SKM-1 (cell line): ENCODE results near the gene SNAP91.
A peak's percentile ranks its signal among the peaks of the same experiment; 100 is the strongest.
"Not testable (repeated sequence)": the region's sequence is repeated elsewhere in the genome, so short reads cannot be mapped to it uniquely, and the experiment has no call there.

Experiments
- DNase-seq: peaks from one replicate; lab custom pipeline; 2025; ENCODE audit not compliant: unreplicated experiment; lab: John Stamatoyannopoulos, UW

The SNAP91 gene

DNA sequence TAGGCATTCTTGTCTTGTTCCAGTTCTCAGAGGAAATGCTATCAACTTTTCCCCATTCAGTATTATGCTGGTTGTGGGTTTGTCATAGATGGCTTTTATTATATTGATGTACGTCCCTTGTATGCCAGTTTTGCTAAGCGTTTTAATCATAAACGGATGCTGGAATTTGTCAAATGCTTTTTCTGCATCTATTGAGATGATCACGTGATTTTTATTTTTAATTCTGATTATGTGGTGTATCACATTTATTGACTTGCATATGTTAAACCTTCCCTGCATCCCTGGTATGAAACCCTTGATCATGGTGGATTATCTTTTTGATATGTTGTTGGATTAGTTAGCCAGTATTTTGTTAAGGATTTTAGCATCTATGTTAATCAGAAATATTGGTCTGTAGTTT is 79.0 kb downstream of the SNAP91 start:
- DNase-seq, result not testable (repeated sequence)

DNA sequence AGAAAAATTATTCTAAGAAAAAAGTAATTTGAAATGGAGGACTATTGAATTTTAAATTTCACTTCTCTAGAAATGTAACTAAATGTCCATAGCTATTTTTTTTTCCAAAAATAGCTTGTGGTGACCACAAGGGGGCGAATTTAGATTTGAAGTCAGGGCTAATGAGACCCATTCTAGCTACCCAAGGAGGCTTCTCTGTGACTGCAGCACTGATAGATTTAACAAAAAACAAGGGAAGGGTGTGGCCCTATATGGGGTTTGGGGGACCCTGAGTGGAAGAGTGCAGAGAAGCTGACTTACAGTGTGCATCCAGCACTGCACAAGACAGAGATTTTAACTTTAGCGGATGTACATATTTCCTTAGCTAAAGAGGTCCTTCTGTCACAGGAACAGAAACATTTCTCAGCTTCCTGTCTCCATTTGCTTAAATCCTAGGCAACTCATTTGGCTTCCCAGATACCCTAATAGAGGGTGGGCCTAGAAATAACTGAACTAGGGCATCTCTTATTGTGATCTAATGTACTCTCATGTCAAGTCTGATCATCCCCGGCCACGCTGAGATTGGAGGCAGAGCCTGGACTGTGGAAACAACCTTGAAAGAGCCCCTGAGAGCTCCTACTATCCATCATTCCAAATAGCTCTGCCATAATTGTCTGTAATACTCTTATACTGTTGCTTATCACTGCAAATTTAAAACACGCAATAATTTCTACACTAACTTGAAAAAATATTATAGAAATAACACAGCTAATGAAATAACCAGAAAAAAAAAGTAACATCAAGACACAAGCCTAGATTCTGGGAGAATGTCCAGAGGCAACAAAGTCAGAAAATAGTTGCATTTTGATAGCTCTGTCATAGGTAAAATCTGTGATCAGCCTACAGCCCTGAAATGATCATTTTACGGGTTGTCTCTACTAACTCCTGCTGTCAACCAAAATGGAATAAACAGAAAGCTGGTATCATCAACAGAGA is 93.6 kb downstream of the SNAP91 start:
- DNase-seq, result peak; percentile 7

DNA sequence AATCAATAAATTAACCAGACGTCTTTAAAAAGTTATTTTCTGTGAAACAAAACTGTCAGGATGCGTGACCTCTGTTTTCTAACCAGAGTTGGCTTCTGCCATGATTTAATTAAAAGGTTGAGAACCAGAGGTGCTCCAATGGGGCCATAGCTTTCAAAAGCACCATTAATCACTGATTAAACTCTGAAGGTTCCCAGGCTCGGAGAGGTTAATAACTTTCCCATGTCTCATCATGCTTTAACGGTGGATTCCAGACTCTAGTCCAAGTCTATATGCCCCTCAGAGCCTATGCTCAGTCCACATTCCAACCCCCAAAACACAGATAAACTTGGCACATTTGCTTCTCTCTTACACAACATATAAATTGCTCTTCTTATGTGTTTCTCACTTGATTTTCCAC is 95.5 kb downstream of the SNAP91 start:
- DNase-seq, result no peak

DNA sequence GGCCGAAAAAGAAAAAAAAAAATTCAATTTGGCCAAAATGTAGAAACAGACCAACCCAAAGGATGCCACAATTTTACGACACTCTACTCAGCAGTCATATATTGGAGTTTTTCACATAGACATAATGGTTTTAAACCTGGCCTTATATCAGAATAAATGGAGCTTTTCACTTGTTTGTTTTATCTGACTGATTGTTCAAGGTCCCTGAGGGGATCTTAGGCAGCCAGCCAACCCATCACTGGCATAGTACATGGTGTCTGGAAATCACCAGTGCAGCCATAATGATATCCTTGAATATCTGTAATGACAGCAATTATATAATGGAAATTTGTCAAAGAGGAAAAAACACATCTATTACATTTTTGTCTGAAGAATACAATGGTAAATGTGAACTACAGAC is 99.7 kb downstream of the SNAP91 start:
- DNase-seq, result no peak

DNA sequence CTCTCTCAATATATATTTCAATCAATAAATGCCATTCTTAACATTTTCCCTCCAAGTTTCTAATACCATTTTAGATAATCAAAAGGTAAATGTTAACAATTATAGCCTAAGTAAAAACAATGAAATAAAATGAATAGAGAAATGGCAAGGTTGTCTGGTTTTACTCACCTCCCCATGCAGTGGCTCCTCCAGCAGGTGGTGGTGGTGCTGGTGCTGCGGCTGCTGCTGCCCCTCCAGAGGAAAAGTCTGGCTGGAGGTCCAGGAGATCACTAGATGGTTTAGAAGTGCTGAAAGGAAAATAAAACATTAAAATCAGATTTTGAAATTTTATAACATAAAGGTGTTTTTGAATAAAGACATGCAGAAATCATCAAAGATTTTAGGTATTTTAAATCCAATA is 103.4 kb downstream of the SNAP91 start:
- DNase-seq, result no peak

DNA sequence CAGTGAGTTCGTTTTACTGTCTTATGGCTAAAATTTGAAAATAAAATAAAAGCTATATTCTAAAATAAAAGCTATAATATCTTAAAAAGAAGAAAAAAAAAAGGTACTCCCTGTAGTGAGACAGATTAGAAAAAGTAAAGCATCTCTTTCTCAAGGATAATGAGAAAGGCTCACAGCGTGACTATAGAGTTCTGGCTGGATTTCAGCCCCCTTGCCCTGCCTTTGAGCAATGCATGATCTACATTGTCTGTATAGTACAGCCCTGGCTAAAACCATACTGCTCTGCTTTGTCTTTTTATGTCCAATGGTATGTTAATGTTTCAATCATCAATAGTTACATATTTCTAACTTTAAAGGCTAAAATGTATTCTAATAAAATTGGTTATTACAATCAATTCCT is 105.3 kb downstream of the SNAP91 start:
- DNase-seq, result no peak

DNA sequence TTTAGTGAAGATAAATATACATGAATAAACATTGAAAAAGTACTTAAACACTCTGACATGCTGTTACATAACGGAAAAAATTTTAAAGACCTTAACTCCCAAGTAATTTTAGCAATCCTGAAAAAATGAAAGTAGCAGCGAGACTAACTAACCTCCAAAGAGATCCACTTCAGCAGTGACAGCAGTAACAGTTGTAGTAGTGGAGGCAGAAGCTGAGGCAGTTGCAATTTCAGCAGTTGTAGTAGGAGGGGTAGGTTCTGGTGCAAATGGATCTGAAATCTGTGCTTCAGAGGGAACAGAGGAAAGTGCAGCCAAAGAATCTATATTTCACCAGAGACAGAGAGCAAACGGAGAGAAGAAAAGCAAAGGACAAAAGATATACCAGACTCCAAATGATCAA is 107.8 kb downstream of the SNAP91 start:
- DNase-seq, result no peak

DNA sequence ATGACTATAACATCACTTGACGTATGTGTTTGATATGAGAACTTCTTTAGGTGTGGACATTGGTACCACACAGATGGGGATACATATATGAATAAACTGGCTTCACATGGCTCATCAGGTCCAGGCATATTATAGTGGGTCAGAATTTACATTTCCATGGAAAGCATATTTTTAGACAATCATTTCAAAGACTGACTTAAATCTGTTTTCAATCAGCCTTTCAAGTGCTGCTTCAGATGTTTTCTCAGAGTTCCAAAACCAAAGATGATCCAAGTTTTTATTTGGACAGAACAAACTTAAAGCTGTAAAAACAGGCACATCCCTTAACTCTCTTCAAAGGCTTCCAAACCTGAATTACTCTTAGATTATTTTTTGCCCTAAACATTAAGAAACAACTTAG is 108.4 kb downstream of the SNAP91 start:
- no peak for DNase-seq

DNA sequence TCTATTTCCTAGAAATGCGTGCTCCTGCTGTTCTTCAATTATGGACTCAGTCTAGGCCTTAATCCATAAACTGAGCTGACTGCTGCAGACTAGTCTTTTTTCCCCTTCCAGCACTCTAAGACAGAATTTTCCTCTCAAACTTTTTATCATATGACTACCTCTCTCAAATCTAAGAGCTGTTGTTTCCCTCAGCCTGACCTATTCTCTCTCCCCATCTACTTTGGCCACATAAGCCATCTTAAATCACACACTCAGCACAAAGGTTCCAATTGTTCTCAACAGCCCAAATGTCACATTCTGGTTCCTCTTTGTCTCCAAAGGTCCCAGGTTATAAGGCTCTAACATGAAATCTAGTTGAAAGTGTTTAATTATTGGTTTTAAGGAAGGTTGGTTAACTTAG is 111.4 kb downstream of the SNAP91 start:
- DNase-seq, result no peak

DNA sequence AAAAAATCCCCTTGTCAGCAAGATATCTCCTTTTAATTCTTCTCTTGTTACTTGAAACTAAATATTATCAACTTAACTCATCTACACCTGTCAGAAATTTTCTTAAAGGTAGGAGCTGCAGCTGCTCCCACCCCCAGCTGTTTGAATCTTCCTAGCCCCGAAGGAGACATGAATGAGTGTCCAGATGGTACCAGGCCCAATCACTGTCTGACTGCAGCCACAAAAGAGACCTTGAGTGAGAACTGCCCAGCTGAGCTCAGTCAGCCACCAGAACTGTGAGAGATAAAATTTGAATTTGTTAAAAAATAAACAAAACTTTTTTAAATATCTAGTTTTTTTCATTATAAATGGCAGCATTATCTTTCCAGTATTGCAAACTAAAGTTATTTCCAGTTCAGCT is 111.8 kb downstream of the SNAP91 start:
- no peak for DNase-seq

DNA sequence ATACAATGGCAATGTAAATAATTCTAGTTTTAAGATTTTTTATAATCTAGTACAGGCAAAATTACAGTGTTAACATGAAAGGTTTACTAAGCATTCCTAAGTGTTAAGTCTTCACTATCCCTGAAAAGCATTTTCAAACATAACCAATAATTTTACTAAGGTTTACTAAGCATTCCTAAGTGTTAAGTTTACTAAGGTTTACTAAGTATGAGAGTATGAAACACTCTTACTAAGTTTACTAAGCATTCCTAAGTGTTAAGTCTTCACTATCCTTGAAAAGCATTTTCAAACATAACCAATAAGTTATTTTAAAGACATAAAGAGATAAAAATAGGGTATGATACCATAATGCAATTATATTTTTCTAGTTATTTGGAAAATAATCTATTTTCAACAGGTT is 114.0 kb downstream of the SNAP91 start:
- DNase-seq, result no peak

DNA sequence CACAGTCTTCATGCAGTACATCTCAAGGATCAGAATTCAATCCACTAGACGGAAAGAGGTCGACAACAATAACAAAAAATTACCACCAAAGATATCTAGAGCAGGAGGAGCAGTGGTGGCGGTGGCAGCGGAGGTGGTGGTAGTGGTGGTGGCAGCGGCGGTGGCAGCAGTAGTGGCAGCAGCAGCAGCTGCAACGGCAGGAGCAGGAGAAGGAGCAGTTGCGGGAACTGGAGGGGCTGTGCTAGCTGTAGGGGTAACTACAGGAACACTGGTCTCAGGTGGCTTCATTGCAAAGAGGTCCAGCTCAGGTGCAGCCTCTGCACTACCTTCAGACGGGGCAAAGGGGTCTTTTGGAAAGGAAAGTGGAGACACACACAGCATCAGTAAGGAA is 115.5 kb downstream of the SNAP91 start:
- no peak for DNase-seq

DNA sequence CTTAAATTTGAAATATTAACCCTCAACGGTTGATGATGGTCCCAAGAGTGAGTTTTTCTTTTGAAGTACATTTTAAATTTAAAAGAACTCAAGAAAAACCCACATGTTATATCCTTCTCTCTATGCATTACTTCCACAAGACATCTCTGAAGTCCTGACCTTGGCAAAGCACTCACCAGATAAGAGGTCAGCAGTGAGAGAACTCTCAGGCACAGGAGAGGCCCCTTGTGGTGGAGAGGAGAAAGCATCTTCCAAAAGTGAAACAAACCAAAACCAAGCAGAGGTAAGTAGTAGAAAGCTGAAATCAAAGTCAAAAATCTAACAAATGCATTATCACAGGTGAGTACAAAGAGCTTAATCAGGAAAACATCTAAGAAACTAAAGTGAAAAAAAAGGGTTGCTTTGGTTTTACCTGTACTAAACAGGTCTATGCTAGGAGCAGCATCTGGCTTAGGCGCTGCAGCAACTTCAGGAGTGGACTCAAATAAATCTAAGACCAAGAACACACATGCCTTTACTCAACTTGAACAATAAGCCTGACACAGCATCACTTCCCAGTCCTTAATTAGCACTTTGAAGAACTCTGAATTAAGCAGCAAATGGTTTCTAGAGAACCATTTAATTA is 116.0 kb downstream of the SNAP91 start:
- peak; percentile 11 for DNase-seq

DNA sequence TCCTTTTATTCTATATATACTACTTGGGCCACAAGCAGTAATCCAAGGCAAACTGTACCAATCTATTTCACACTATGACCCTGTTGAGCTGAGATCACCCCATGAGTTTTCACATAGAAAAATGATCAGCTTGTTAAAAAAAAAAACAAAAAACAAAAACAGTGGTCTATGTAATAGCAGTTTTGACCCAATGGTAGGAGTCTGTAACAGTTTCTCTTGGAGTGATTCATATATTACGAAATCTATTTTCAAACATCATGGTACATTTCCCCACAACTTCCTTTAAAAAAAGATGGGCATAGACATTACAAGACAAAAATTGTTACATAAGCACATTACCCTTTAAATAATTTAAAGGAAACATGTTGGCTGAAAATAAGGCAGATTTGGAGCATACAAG is 118.5 kb downstream of the SNAP91 start:
- peak; percentile 40 for DNase-seq

DNA sequence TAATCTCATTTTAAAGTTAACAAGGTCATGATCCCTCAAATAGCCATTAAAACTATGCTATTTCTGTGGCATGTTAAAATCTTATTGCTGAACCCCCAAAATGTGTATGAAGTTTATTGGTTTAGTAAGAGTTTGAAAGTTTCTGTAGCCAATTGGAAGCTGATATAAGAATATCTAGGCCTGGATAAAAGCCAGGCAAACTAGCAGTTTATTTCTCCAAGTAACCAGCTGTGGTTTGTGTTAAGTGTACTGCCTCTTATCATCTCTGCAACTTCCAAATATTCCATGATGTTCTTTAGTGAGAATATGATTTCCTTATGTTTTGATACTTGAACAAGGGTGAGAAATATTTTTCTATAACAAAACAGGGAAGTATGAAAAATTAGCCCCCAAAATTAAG is 119.8 kb downstream of the SNAP91 start:
- DNase-seq, result no peak

DNA sequence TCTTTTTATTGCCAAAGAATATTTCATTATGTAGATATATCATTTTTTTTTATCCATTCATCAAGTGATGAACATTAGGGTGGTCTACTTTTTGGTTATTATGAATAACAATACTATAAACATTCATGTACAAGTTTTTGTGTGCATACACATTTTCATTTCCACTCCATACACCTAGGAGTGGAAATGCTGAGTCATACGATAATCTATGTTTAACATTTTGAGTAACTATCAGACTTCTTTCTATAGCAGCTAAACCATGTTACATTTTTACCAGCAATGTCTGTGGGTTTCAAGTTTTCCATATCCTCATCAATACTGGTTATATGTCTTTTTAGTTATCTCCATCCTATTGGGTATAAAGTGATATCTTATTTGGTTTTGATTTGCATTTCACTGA is 130.8 kb downstream of the SNAP91 start:
- DNase-seq, result no peak

DNA sequence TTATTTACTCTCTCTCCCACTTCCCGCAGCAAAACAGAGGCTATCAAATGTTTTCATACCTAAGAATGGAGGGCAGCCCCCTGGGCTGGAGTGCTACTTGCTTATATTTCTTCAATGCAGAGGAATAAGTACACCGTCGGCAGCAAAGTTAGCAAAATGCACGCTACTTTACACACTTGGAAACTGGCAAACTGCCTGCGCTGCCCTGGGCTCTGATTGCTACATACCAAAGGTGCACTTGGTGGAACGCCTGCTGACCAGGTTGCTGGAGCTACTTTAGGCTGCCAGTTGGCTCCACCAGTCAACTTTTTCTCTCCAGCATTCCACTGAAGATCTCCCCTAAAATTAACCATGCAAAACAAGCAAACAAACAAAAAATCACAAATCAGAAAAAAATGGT is 134.1 kb downstream of the SNAP91 start:
- no peak for DNase-seq

DNA sequence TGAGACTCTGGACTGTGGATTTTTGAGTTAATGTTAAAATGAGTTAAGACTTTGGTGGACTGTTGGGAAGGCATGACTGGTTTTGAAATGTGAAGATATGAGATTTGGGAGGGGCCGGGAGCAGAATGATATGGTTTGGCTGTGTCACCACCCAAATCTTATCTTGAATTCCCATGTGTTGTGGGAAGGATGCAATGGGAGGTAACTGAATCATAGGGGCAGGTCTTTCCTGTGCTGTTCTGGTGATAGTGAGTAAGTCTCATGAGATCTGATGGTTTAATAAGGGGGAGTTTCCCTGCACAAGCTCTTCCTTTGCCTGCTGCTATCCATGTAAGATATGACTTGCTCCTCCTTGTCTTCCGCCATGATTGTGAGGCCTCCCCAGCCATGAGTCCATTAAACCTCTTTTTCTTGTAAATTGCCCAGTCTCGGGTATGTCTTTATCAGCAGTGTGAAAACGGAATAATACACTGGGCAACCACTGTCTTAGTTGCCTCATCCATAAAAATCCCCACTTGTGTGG is 137.2 kb downstream of the SNAP91 start:
- DNase-seq, result not testable (repeated sequence)

DNA sequence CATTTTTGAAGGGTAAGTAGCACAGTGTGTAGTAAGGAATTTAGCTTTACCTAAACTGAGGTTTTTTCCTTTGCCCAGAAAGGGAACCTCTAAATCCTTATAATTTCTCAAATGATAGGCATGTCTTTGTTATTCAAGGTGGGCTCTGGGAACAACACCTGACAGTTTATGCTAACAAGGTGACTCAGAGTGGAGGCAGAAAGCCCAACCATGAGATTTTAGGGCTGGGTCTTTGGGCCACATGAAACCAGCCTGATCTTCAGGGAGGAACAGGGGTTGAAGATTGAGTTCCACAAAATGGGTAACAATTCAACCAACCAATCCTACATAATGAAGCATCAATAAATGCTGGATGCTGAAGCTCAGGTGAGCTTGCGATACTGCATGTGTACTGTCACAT is 149.9 kb downstream of the SNAP91 start:
- no peak for DNase-seq

DNA sequence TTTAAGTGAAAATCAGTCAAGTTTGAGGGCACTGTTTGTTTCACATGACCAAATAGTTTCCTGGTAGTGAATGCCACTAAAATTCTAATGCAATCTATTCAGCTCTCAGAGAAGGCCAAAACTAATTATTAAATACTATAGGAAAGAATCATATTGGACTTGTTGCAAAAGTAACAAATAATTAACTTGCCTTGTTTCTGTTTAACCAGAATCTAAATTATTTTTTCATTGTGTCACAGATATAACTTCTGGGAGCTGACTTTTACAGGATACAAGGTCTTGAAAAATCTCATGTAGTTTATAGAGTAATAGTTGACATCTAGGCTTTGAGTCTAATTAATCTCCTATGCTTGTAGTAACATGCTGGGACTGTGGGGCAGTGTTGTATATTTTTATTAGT is 152.0 kb downstream of the SNAP91 start:
- no peak for DNase-seq

DNA sequence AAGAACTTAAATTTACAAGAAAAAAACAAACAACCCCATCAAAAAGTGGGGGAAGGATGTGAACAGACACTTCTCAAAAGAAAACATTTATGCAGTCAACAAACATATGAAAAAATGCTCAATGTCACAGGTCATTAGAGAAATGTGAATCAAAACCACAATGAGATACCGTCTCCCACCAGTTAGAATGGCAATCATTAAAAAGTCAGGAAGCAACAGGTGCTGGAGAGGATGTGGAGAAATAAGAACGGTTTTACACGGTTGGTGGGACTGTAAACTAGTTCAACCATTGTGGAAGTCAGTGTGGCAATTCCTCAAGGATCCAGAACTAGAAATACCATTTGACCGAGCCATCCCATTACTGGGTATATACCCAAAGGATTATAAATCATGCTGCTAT is 157.2 kb downstream of the SNAP91 start:
- DNase-seq, result not testable (repeated sequence)

DNA sequence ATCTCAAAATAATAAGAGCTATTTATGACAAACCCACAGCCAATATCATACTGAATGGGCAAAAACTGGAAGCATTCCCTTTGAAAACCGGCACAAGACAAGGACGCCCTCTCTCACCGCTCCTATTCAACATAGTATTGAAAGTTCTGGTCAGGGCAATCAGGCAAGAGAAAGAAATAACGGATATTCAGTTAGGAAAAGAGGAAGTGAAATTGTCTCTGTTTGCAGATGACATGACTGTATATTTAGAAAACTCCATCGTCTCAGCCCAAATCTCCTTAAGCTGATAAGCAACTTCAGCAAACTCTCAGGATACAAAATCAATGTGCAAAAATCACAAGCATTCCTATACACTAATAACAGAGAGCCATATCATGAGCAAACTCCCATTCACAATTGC is 158.4 kb downstream of the SNAP91 start:
- not testable (repeated sequence) for DNase-seq
